ENCODE measurements around the gene PEX11B. TPM values are rescaled to one million over a fixed set of nuclear protein-coding genes. Genes with fewer than 3 reads are reported as not detected.

The PEX11B gene
- total RNA-seq, 1 experiment from 2014 or later, result 13.7 TPM

DNA sequence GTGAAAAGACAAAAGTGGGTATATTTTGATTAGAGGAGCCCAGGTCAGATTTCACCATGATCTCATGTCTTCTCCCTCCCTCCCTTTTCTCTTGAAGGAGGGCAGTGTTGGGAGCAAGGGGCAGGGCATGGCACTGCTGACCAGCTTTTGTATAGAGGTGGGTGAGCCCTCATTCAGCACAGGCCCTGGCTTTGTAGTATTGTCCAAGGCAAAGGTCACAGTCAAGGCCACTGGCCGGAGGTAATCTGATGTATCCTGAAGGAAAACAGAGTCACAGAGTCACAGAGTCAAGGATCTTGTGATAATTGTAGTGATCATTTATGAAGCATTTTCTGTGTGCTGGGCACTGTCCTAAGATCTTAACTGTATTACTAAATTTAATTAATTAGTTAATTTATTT is 20.5 kb downstream of the PEX11B start:
- no peak overlapping the region for H2AFZ ChIP-seq (ENCODE audit: low read length)
- H2BK20ac ChIP-seq (ENCODE audit: low read depth, low read length, poor library complexity, severe bottlenecking), result no peak overlapping the region
- no peak overlapping the region for H4K5ac ChIP-seq (ENCODE audit: insufficient read length, low read depth, low read length)
- H3K56ac ChIP-seq (ENCODE audit: insufficient read length, low read depth, low read length), result no peak overlapping the region
- H4K91ac ChIP-seq (ENCODE audit: insufficient read length, low read depth, low read length), result no peak overlapping the region
- no peak for TF ChIP-seq CTCF (conservative IDR thresholded peaks at IDR 0.05)
- H2BK120ac ChIP-seq (ENCODE audit: low read depth, low read length, poor library complexity, severe bottlenecking), result no peak overlapping the region
- H3K27me3 ChIP-seq (ENCODE audit: insufficient read depth, low read length), result no peaks in the 10 kb centered on the region
- no peaks in the 10 kb centered on the region for H3K9me3 ChIP-seq (ENCODE audit: control insufficient read depth, low read depth, low read length)
- no peak overlapping the region for H3K23ac ChIP-seq (ENCODE audit: insufficient read length, low read depth, low read length)
- no peak overlapping the region for H3T11ph ChIP-seq (ENCODE audit: low read length)
- H2AK5ac ChIP-seq (ENCODE audit: insufficient read length, low read length), result no peak overlapping the region
- H2BK15ac ChIP-seq (ENCODE audit: low read depth, low read length), result no peak overlapping the region
- Mint-ChIP-seq H3K4me1 (peaks cover 0 to 4% of the 10 kb centered on the region in 2 experiments; a peak in 1 of 4 replicates), H3K36me3 (ENCODE audit: insufficient read depth in 1 of 3, low read depth in 3 of 3) (no peaks in the 10 kb centered on the region), H3K9me3 (no peaks in the 10 kb centered on the region), H3K27ac (no peak overlapping the region), H3K27me3 (ENCODE audit: low read depth) (peaks cover 23% of the 10 kb centered on the region), H3K4me3 (no peak overlapping the region)
- no peak overlapping the region for H3K14ac ChIP-seq (ENCODE audit: insufficient read depth, low read length)
- no peaks in the 10 kb centered on the region for H3K79me2 ChIP-seq (ENCODE audit: insufficient read depth, low read length)
- WGBS (ENCODE audit: extremely low coverage, insufficient read length, low lambda C conversion rate), result no CpG with 5 or more reads among the region's 1 CpG
- no peak overlapping the region for H3K27ac ChIP-seq (ENCODE audit: insufficient read length, low read depth, low read length)
- H4K8ac ChIP-seq (replicated peaks; ENCODE audit: insufficient read length, low read depth, low read length), result no peak overlapping the region
- H3K4me1 ChIP-seq (ENCODE audit: insufficient read depth, low read length), result no peaks in the 10 kb centered on the region
- H3K23me2 ChIP-seq (ENCODE audit: insufficient read length, low read depth, low read length, poor library complexity, severe bottlenecking), result no peaks in the 10 kb centered on the region
- no peak overlapping the region for H3K9ac ChIP-seq (ENCODE audit: extremely low read depth, insufficient read length, low read length)
- no peaks in the 10 kb centered on the region for H4K20me1 ChIP-seq (ENCODE audit: control insufficient read depth, insufficient read depth, insufficient read length)
- no peak overlapping the region for H2BK12ac ChIP-seq (ENCODE audit: insufficient read length, low read depth, low read length)
- H3K18ac ChIP-seq (ENCODE audit: insufficient read length, low read depth, low read length), result no peak overlapping the region
- no peak overlapping the region for H3K4me2 ChIP-seq (ENCODE audit: insufficient read depth, insufficient read length, low read length)
- H2BK5ac ChIP-seq (ENCODE audit: insufficient read length, low read length), result no peak overlapping the region
- H3K4ac ChIP-seq (ENCODE audit: low read depth, low read length), result no peak overlapping the region
- DNase-seq, result no peak
- no peaks in the 10 kb centered on the region for H3K79me1 ChIP-seq (ENCODE audit: insufficient read depth, low read depth, low read length, poor library complexity, severe bottlenecking)

All from H9 (cell line).